Panc1 (cell line): ENCODE data around the gene GRIK3. TPM values are rescaled to one million over a fixed set of nuclear protein-coding genes. Genes with fewer than 3 reads are reported as not detected.

Source experiments
- ATAC-seq: fragments of 200-7000 bp; cut with Tn5 transposase; 2 replicates; pipeline ENCODE4 v1.9.1; 2020; ENCODE audit warnings: mild to moderate bottlenecking, moderate library complexity
- BruUV-seq: library from RNA; stranded (reverse); fragments of 400-500 nt; replicated peaks from 2 replicates; lab custom pipeline; 2021; lab: Mats Ljungman, UMichigan
- CTCF ChIA-PET: fragments of 300-600 bp; sonication (Branson Sonifier 250); formaldehyde crosslinking; loops from one replicate; lab custom pipeline; 2022; ENCODE audit warnings: antibody characterized with exemption; lab: Charles Lee
- POLR2A ChIA-PET: fragments of 300-600 bp; sonication (Branson Sonifier 250); formaldehyde crosslinking; loops from one replicate; lab custom pipeline; 2022; ENCODE audit warnings: antibody characterized with exemption; lab: Charles Lee
- DNase-seq: peaks from one replicate; pipeline ENCODE4 v3.0.0-alpha.2; 2010; ENCODE audit warnings: low read depth, low spot score
- H3K27ac ChIP-seq: 2 replicates; pipeline ENCODE4 v1.5.1; 2011; ENCODE audit warnings: mild to moderate bottlenecking, low read length, inconsistent platforms
- H3K27me3 ChIP-seq: fragments of 200-500 bp; sonication (Bioruptor generic); 2 replicates; pipeline ENCODE4 v1.6.0; 2014; ENCODE audit warnings: low read length, inconsistent platforms; ENCODE audit not compliant: control insufficient read depth, insufficient read depth
- H3K36me3 ChIP-seq: fragments of 200-500 bp; sonication (Bioruptor generic); 2 replicates; pipeline ENCODE4 v1.5.1; 2014; ENCODE audit warnings: inconsistent platforms, mild to moderate bottlenecking, low read length, moderate library complexity; ENCODE audit not compliant: control insufficient read depth, insufficient read depth
- H3K4me1 ChIP-seq: 2 replicates; pipeline ENCODE4 v1.5.1; 2011; ENCODE audit warnings: inconsistent platforms, mild to moderate bottlenecking, low read length, moderate library complexity; ENCODE audit not compliant: control insufficient read depth, insufficient read depth
- H3K4me3 ChIP-seq, 2 experiments: 2 replicates each; pipeline ENCODE4 v1.5.1; 2011 to 2012; ENCODE audit warnings: low read depth in 2 of 2, low read length in 2 of 2, mild to moderate bottlenecking in 2 of 2, inconsistent platforms in 1 of 2, moderate library complexity in 1 of 2
- H3K9me3 ChIP-seq: fragments of 200-500 bp; sonication (Bioruptor generic); 2 replicates; pipeline ENCODE4 v1.5.1; 2014; ENCODE audit warnings: low read depth, mild to moderate bottlenecking, inconsistent platforms, low read length, moderate library complexity; ENCODE audit not compliant: control insufficient read depth, insufficient read depth
- CTCF ChIP-seq: fragments of 450-650 bp; IDR thresholded peaks from 2 replicates; pipeline ENCODE4 v1.5.1; 2017; ENCODE audit warnings: mild to moderate bottlenecking
- POLR2AphosphoS5 ChIP-seq: IDR thresholded peaks from 2 replicates; pipeline ENCODE4 v1.6.1; 2012; ENCODE audit warnings: mild to moderate bottlenecking, low read depth, low read length, moderate library complexity
- REST ChIP-seq, 2 experiments: IDR thresholded peaks; 2 replicates each; pipeline ENCODE4 v1.6.1; 2011 to 2012; ENCODE audit warnings: low read depth in 2 of 2, control low read depth in 1 of 2, low read length in 1 of 2, mild to moderate bottlenecking in 1 of 2, moderate library complexity in 1 of 2; ENCODE audit not compliant: insufficient read depth in 1 of 2
- SIN3A ChIP-seq: IDR thresholded peaks from 2 replicates; pipeline ENCODE4 v1.6.1; 2012; ENCODE audit warnings: low read depth, mild to moderate bottlenecking, low read length, moderate library complexity, borderline replicate concordance; ENCODE audit not compliant: insufficient read depth
- TCF7L2 ChIP-seq: IDR thresholded peaks from 2 replicates; pipeline ENCODE4 v1.6.1; 2011; ENCODE audit warnings: mild to moderate bottlenecking, low read depth, low read length, inconsistent platforms
- in situ Hi-C: cut with HindIII; loops from 2 replicates; pipeline ENCODE4 v1.10.0; 2016; ENCODE audit warnings: low sequenced_read_pairs, low pct_unique_long_range_greater_than_20kb
- intact Hi-C: fragments of 100-400 bp; cut with micrococcal nuclease; formaldehyde crosslinking; loops from one replicate; pipeline ENCODE4 v1.10.0; 2022; ENCODE audit not compliant: unreplicated experiment
- total RNA-seq: library from RNA; stranded (reverse); gene quantifications from one replicate; pipeline ENCODE4 v1.2.1, GENCODE V29; 2021; ENCODE audit not compliant: unreplicated experiment

Gene GRIK3
- total RNA-seq, 1 experiment from 2014 or later, result not detected

- Histone ChIP-seq H3K36me3 (no peaks in the 10 kb centered on the region), H3K4me1 (no peaks in the 10 kb centered on the region), H3K27me3 (no peaks in the 10 kb centered on the region; the same call in 1 of the 2 replicates), H3K9me3 (no peaks in the 10 kb centered on the region), H3K27ac (no peak overlapping the region), H3K4me3 (no peak overlapping the region)
- in situ Hi-C loops (no loop called here), intact Hi-C loops (no loop called here)
- DNase-seq (no peak), ATAC-seq (no peak)
- TF ChIP-seq CTCF, result no peak
- TF ChIP-seq SIN3A, result no peak
- no peak for TF ChIP-seq REST (IDR thresholded peaks at IDR 0.05; ENCODE audit: insufficient read depth in 1 of 2, low read depth in 2 of 2, low read length in 1 of 2)
- TF ChIP-seq POLR2AphosphoS5, result no peak
- no peak for TF ChIP-seq TCF7L2
- CTCF ChIA-PET, result no interaction called here
- POLR2A ChIA-PET, result no interaction called here
- no TSS peak for BruUV-seq
Measured at GRCh38 chr1:36836916-36837315, 197.4 kb downstream of the GRIK3 start.

GRCh38 chr1:36836196-36836883 is 198.0 kb downstream of the GRIK3 start:
- CTCF ChIA-PET, result no interaction called here
- H3K4me1 ChIP-seq, result no peaks in the 10 kb centered on the region
- no peaks in the 10 kb centered on the region for H3K36me3 ChIP-seq
- H3K27me3 ChIP-seq, result no peaks in the 10 kb centered on the region; the same call in 1 of the 2 replicates
- POLR2A ChIA-PET, result no interaction called here
- no peak overlapping the region for H3K27ac ChIP-seq
- intact Hi-C loops (no loop called here), in situ Hi-C loops (no loop called here)
- no TSS peak for BruUV-seq
- H3K9me3 ChIP-seq, result no peaks in the 10 kb centered on the region
- ATAC-seq (no peak), DNase-seq (no peak)
- TF ChIP-seq REST (IDR thresholded peaks at IDR 0.05; ENCODE audit: insufficient read depth in 1 of 2, low read depth in 2 of 2, low read length in 1 of 2), result no peak
- no peak overlapping the region for H3K4me3 ChIP-seq
